ENCODE data around the gene STK39. TPM values are rescaled to one million over a fixed set of nuclear protein-coding genes. Genes with fewer than 3 reads are reported as not detected.

Gene STK39
- total and polyA plus RNA-seq, 9 donors = 15.2 to 23.2 (median 18.5) TPM

- 75% methylated on average over 6 of the region's 7 CpGs for WGBS (ENCODE audit: insufficient coverage)
- H3K4me1 ChIP-seq (ENCODE audit: control insufficient read depth, insufficient read depth, low read length) = peaks cover 14% of the 10 kb centered on the region
- H3K27me3 ChIP-seq (ENCODE audit: control insufficient read depth, insufficient read depth, low read length) = no peaks in the 10 kb centered on the region
- peak; percentile 45 for DNase-seq
- no peaks in the 10 kb centered on the region for H3K36me3 ChIP-seq (ENCODE audit: control insufficient read depth, insufficient read depth, low read length)
- H3K4me3 ChIP-seq (ENCODE audit: low read length) = no peak overlapping the region
- no peak overlapping the region for H3K27ac ChIP-seq (ENCODE audit: low read length)
- H3K9me3 ChIP-seq (replicated peaks; ENCODE audit: control insufficient read depth, low read depth, low read length) = no peaks in the 10 kb centered on the region
These were observed 2.1 kb downstream of the STK39 start for GRCh38 chr2:168245074-168245825.

GRCh38 chr2:168244318-168244717, 3.1 kb downstream of the STK39 start:
- H3K4me1 ChIP-seq (ENCODE audit: control insufficient read depth, insufficient read depth, low read length) = peaks cover 14% of the 10 kb centered on the region
- H3K27me3 ChIP-seq (ENCODE audit: control insufficient read depth, insufficient read depth, low read length) = no peaks in the 10 kb centered on the region
- no peak for DNase-seq
- no peak overlapping the region for H3K4me3 ChIP-seq (ENCODE audit: low read length)
- no peak overlapping the region for H3K27ac ChIP-seq (ENCODE audit: low read length)
- WGBS (ENCODE audit: insufficient coverage) = 58% methylated on average over 6 of the region's 8 CpGs
- H3K9me3 ChIP-seq (replicated peaks; ENCODE audit: control insufficient read depth, low read depth, low read length) = no peaks in the 10 kb centered on the region
- no peaks in the 10 kb centered on the region for H3K36me3 ChIP-seq (ENCODE audit: control insufficient read depth, insufficient read depth, low read length)

DNA sequence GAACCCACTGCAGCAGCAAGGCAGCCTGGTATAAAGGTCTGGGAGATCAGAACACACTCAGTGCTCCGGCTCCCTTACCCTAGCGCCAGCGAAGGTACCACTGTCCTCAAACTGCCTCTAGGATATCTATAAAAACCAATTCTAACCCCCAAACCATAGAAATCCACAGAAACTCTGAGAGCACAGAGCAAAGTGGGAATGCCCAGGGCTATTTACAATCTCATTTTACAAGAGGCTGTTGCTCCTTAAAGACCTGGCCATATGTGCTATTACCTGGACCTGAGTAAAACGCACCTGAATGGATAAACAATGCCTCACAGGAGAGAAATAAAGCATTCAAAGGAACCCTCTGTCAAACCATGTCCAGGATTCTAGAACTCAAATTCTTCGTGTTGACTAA, 4.3 kb downstream of the STK39 start:
- Histone ChIP-seq H3K36me3 (ENCODE audit: control insufficient read depth, insufficient read depth, low read length) (no peaks in the 10 kb centered on the region), H3K27ac (ENCODE audit: low read length) (no peak overlapping the region), H3K9me3 (replicated peaks; ENCODE audit: control insufficient read depth, low read depth, low read length) (no peaks in the 10 kb centered on the region), H3K4me1 (ENCODE audit: control insufficient read depth, insufficient read depth, low read length) (peaks cover 13% of the 10 kb centered on the region), H3K27me3 (ENCODE audit: control insufficient read depth, insufficient read depth, low read length) (no peaks in the 10 kb centered on the region), H3K4me3 (ENCODE audit: low read length) (no peak overlapping the region)
- WGBS (ENCODE audit: insufficient coverage) = 80% methylated on average over 3 of the region's 5 CpGs
- DNase-seq = no peak

DNA sequence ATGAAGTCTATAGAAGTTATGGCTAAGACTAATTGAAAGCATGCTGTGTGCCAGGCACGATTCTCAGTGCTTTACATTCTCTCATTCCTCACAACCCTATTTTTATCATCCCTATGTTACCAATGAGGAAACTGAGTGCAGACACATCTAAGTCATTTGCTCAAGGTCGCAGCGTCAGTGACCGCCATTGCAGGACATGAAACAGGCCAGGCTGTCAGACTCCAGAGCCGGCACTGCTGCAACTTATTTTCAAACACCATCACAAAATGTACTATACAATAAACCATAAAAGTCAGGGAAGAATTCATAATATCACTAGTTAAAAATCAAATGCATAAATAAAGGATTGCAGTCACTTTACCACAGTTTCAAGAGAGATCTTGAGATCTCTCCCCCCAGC, 5.6 kb downstream of the STK39 start:
- Histone ChIP-seq H3K4me3 (ENCODE audit: low read length) (no peak overlapping the region), H3K4me1 (ENCODE audit: control insufficient read depth, insufficient read depth, low read length) (peaks cover 11% of the 10 kb centered on the region), H3K27me3 (ENCODE audit: control insufficient read depth, insufficient read depth, low read length) (no peaks in the 10 kb centered on the region), H3K9me3 (replicated peaks; ENCODE audit: control insufficient read depth, low read depth, low read length) (no peaks in the 10 kb centered on the region), H3K27ac (ENCODE audit: low read length) (no peak overlapping the region), H3K36me3 (ENCODE audit: control insufficient read depth, insufficient read depth, low read length) (no peaks in the 10 kb centered on the region)
- DNase-seq = no peak
- WGBS (ENCODE audit: insufficient coverage) = 68% methylated on average over 4 of the region's 5 CpGs

DNA sequence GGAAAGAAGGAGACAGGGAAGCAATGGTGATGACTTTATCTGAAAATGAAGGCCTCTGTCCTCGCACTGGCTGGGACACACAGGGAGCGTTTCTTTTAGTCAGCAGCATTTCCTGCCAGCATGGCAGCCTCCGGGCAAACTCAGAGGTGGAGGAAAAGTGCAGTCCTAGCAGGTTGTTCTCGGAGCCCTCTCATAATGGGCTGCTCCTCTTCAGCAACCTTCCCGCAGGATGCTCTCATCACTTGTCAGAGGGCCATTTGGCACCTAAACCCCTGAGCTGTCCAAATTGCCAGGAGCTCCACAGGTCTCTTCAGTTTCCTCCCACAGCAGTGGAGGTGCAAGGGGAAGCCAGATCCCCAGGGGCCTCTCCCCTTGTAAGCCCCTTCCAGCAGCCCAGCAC, 6.2 kb downstream of the STK39 start:
- H3K4me1 ChIP-seq (ENCODE audit: control insufficient read depth, insufficient read depth, low read length) = peaks cover 10% of the 10 kb centered on the region
- no peaks in the 10 kb centered on the region for H3K36me3 ChIP-seq (ENCODE audit: control insufficient read depth, insufficient read depth, low read length)
- WGBS (ENCODE audit: insufficient coverage) = 62% methylated on average over 2 of the region's 5 CpGs

DNA sequence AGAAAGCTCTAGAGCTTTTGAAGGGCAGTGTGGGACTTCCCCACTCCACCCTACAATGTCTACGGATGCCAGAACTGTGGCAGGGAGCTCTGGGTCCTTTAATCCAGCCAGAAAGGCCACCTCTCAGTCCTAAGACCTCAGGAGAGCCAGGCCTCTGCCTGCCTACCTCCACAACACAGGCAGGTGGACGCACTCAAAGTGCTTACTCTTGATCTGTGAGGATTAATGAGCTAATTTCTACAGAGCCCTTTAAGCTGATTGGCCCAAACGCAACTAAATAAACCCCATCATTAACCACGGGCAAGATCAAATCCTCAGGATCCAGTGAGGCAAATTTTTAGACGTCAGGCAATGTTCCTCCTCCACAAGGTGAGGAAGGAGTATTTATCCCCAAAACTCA, 8.1 kb downstream of the STK39 start:
- H3K9me3 ChIP-seq (replicated peaks; ENCODE audit: control insufficient read depth, low read depth, low read length) = no peaks in the 10 kb centered on the region
- no peak overlapping the region for H3K27ac ChIP-seq (ENCODE audit: low read length)
- no peak overlapping the region for H3K4me3 ChIP-seq (ENCODE audit: low read length)
- DNase-seq = no peak
- H3K27me3 ChIP-seq (ENCODE audit: control insufficient read depth, insufficient read depth, low read length) = no peaks in the 10 kb centered on the region
- no CpG with 5 or more reads among the region's 5 CpGs for WGBS (ENCODE audit: insufficient coverage)
- H3K36me3 ChIP-seq (ENCODE audit: control insufficient read depth, insufficient read depth, low read length) = no peaks in the 10 kb centered on the region
- no peaks in the 10 kb centered on the region for H3K4me1 ChIP-seq (ENCODE audit: control insufficient read depth, insufficient read depth, low read length)

More for the DNA sequence above, 6.2 kb downstream of the STK39 start:
- DNase-seq = no peak
- H3K27ac ChIP-seq (ENCODE audit: low read length) = no peak overlapping the region
- H3K27me3 ChIP-seq (ENCODE audit: control insufficient read depth, insufficient read depth, low read length) = no peaks in the 10 kb centered on the region
- H3K9me3 ChIP-seq (replicated peaks; ENCODE audit: control insufficient read depth, low read depth, low read length) = no peaks in the 10 kb centered on the region
- H3K4me3 ChIP-seq (ENCODE audit: low read length) = no peak overlapping the region

- WGBS (ENCODE audit: insufficient coverage) = no CpG with 5 or more reads among the region's 1 CpG
- H3K27me3 ChIP-seq (ENCODE audit: control insufficient read depth, insufficient read depth, low read length) = no peaks in the 10 kb centered on the region
- no peak overlapping the region for H3K27ac ChIP-seq (ENCODE audit: low read length)
- H3K9me3 ChIP-seq (replicated peaks; ENCODE audit: control insufficient read depth, low read depth, low read length) = no peaks in the 10 kb centered on the region
- H3K4me1 ChIP-seq (ENCODE audit: control insufficient read depth, insufficient read depth, low read length) = no peaks in the 10 kb centered on the region
- no peaks in the 10 kb centered on the region for H3K36me3 ChIP-seq (ENCODE audit: control insufficient read depth, insufficient read depth, low read length)
- H3K4me3 ChIP-seq (ENCODE audit: low read length) = no peak overlapping the region
- DNase-seq = no peak
These were observed 9.7 kb downstream of the STK39 start for GRCh38 chr2:168237741-168238140.

DNA sequence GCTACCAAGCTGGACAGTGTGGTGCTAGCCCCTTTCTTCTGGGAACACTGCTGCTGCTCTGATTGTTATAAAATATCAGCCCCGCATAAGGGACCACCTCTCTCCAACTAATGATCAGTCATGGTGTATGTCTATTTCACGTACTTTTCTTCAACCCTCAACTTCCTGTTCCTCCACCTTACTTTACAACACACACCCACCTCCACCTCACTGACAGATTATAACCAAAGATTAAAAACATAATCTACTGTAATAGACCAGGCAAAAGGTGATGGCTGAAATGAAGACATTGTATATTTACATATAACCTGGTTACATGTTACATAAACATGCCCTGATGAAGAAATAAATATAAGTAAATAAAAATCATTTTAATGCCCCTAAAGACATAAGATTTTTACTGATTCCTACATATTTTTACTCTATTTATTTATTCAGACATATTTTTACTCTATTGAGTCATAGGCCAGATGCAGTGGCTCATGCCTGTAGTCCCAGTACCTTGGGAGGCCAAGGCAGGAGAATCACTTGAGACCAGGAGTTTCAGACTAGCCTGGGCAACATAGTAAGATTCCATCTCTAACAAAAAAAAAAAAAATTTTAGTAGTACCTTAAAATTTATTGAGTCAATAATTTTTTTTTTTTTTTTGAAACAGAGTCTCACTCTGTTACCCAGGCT, 12.8 kb downstream of the STK39 start:
- Histone ChIP-seq H3K9me3 (replicated peaks; ENCODE audit: control insufficient read depth, low read depth, low read length) (peaks cover 4% of the 10 kb centered on the region), H3K36me3 (ENCODE audit: control insufficient read depth, insufficient read depth, low read length) (peaks cover 6% of the 10 kb centered on the region), H3K27me3 (ENCODE audit: control insufficient read depth, insufficient read depth, low read length) (no peaks in the 10 kb centered on the region), H3K27ac (ENCODE audit: low read length) (no peak overlapping the region), H3K4me3 (ENCODE audit: low read length) (no peak overlapping the region), H3K4me1 (ENCODE audit: control insufficient read depth, insufficient read depth, low read length) (no peaks in the 10 kb centered on the region)
- 100% methylated on average over 1 of the region's 2 CpGs for WGBS (ENCODE audit: insufficient coverage)
- no peak for DNase-seq

DNA sequence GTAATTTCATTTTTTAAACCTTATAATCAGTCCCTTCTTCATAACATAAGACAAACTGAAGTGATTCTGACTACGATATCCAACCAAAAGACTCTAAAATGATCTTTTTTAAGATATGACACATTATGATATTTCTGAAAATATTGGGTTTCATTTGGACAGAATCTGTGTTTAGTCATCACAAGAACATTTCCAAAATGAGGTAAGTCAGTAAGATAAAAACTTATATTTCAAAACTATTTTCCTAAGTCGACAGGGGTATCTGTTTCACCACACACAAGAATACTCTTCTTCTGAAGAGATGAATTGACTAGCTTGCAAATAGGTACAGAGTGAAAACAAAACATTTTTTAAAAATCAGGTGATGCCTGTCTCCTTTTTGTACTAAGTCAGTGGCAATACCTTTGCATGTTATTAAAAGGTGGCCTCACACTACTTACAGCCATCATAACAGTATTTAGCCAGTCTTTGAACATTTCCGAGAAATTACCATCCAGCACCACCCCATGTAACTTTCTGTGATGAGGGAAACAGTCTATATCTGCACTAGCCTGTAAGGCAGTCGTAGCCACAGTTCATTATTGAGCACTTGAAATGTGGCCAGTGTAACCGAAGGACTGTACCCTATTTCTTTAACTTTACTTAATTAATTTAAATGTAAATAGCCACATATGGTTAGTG, 13.5 kb downstream of the STK39 start:
- H3K4me3 ChIP-seq (ENCODE audit: low read length) = no peak overlapping the region
- H3K9me3 ChIP-seq (replicated peaks; ENCODE audit: control insufficient read depth, low read depth, low read length) = peaks cover 4% of the 10 kb centered on the region
- no peaks in the 10 kb centered on the region for H3K27me3 ChIP-seq (ENCODE audit: control insufficient read depth, insufficient read depth, low read length)
- WGBS (ENCODE audit: insufficient coverage) = no CpG with 5 or more reads among the region's 5 CpGs
- H3K27ac ChIP-seq (ENCODE audit: low read length) = no peak overlapping the region
- H3K4me1 ChIP-seq (ENCODE audit: control insufficient read depth, insufficient read depth, low read length) = no peaks in the 10 kb centered on the region
- no peak for DNase-seq
- peaks cover 6% of the 10 kb centered on the region for H3K36me3 ChIP-seq (ENCODE audit: control insufficient read depth, insufficient read depth, low read length)

DNA sequence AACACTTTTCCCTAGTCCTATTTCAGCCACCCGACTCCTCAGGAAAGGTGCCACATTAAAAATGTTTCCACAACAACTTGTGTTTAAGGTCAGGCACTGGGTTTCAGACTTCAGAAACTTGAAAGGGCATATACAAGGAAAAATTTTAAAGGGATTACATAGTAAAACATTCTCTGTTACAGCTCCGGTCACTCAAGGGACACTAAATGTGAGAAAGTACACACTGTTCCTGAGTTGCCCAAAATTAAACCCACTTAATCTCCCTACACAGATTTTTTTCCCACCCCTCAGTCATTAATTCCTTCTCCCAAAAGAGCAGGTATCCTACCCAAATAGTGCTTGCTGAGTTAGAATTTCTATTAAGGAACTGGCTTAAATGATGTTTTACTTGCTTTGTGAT, 14.2 kb downstream of the STK39 start:
- H3K4me3 ChIP-seq (ENCODE audit: low read length) = no peak overlapping the region
- WGBS (ENCODE audit: insufficient coverage) = 92% methylated on average over 2 of the region's 2 CpGs

More for the DNA sequence above, 14.2 kb downstream of the STK39 start:
- DNase-seq = no peak
- H3K9me3 ChIP-seq (replicated peaks; ENCODE audit: control insufficient read depth, low read depth, low read length) = peaks cover 4% of the 10 kb centered on the region
- no peaks in the 10 kb centered on the region for H3K4me1 ChIP-seq (ENCODE audit: control insufficient read depth, insufficient read depth, low read length)
- H3K36me3 ChIP-seq (ENCODE audit: control insufficient read depth, insufficient read depth, low read length) = peaks cover 6% of the 10 kb centered on the region
- H3K27ac ChIP-seq (ENCODE audit: low read length) = no peak overlapping the region
- H3K27me3 ChIP-seq (ENCODE audit: control insufficient read depth, insufficient read depth, low read length) = no peaks in the 10 kb centered on the region
